Spleen (tissue), 7 donors: ENCODE data around the gene PRKCZ.

Experiments
- CTCF ChIP-seq, 11 experiments: fragments of 200-600 bp in 7 of 11; fragments of 450-650 bp in 4 of 11; sonication (generic) in 4 of 11; IDR thresholded peaks in 8 of 11; conservative IDR thresholded peaks in 3 of 11; 1 replicate in 7 of 11; 2 replicates in 4 of 11; pipeline versions ENCODE4 v1.4.0 to v1.8.0; 2016 to 2021; ENCODE audit warnings: antibody characterized with exemption in 11 of 11, inconsistent platforms in 4 of 11, mild to moderate bottlenecking in 1 of 11
- POLR2A ChIP-seq, 3 donors: fragments of 450-650 bp; IDR thresholded peaks; one replicate each; pipeline ENCODE4 v1.5.1; 2017; ENCODE audit warnings: antibody characterized with exemption in 3 of 3, mild to moderate bottlenecking in 1 of 3
- POLR2AphosphoS5 ChIP-seq, 3 donors: sonication (generic); formaldehyde crosslinking; IDR thresholded peaks; one replicate each; pipeline ENCODE4 v1.5.1; 2017; ENCODE audit warnings: antibody characterized with exemption in 3 of 3
- donor health status: DM: no; HTN: no; CAD: no; lungs with moderate emphysema.
- donor health status: DM: no; HTN: no; CAD: no.
- donor health status: DM: no; HTN: no; CAD: no.

- TF ChIP-seq CTCF (IDR thresholded peaks at IDR 0.05 in 8 of 11, conservative IDR thresholded peaks at IDR 0.05 in 3 of 11) = no peak
- no peak for TF ChIP-seq POLR2A (IDR thresholded peaks at IDR 0.05)
- no peak for TF ChIP-seq POLR2AphosphoS5 (IDR thresholded peaks at IDR 0.05)
These were observed 156.7 kb downstream of the PRKCZ start for GRCh38 chr1:2206813-2207487.
